Activated naive CD4-positive, alpha-beta T cell treated with anti-CD3 and anti-CD28 coated beads, Interleukin-2, amount 10 ng/mL, durations not matched to agents 7 days and 5 days (primary cell): Measurements from ENCODE around the gene RNF32.

Source experiments
- CTCF ChIA-PET: fragments of 350-600 bp; sonication (Branson Sonifier 250); formaldehyde crosslinking; loops from one replicate; lab custom pipeline; 2021; ENCODE audit warnings: antibody characterized with exemption; lab: Charles Lee
- DNase-seq: peaks from one replicate; pipeline ENCODE4 v3.0.0-alpha.2; 2020
- H3K27ac Mint-ChIP-seq: one replicate; pipeline ENCODE4 v1.8.0; 2021; ENCODE audit warnings: mild to moderate bottlenecking, moderate library complexity, mixed read lengths
- H3K27me3 Mint-ChIP-seq: one replicate; pipeline ENCODE4 v1.8.0; 2021; ENCODE audit warnings: mild to moderate bottlenecking, mixed read lengths
- H3K36me3 Mint-ChIP-seq: one replicate; pipeline ENCODE4 v1.8.0; 2021; ENCODE audit warnings: mixed read lengths
- H3K4me1 Mint-ChIP-seq: one replicate; pipeline ENCODE4 v1.8.0; 2021; ENCODE audit warnings: mixed read lengths
- H3K4me3 Mint-ChIP-seq: one replicate; pipeline ENCODE4 v1.8.0; 2021; ENCODE audit warnings: mild to moderate bottlenecking, moderate library complexity, mixed read lengths
- H3K9me3 Mint-ChIP-seq: one replicate; pipeline ENCODE4 v1.8.0; 2021; ENCODE audit warnings: mixed read lengths

RNF32 gene

DNA sequence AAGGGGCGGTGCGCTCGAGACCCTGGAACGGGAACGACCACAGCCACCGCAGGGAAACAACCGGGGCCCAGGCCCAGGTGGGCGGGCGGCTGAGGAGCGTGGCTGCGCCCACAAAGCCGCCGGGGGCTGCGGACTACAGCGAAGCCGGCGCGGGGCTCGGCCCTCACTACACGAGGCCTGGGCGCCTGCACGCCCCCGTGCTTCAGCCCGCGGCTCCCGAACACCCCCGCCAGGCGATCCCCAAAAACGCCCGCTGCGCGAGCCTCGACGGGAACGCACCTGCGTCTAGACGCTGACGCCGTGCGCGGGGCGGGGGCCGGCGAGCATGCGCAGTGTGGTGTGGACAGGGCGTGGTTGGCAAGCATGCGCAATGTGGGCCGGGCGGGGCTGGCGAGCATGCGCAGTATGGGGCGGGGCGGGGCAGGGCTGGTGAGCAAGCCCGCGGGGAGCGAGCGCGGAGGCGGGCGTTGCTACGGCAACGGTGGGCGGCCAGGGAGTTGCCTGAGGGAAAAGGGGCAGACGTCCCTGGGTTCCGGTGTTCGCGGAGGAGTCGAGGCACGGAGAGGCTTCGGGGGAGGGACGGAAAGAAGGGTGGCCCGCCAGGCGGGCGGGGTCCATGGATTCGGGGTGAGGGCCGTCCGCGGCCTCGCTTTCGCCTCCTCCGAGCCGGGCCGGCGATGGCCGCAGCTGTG lies at the start of gene RNF32:
Gene RNF32, plus strand, starts transcription at position 518 of the 692 bp plus-strand sequence. CDS start 3,104 bp downstream, outside the sequence.
- CTCF ChIA-PET: no interaction called here
- H3K36me3 Mint-ChIP-seq: peaks cover 4% of the 10 kb centered on the region
- H3K4me1 Mint-ChIP-seq: peaks cover 20% of the 10 kb centered on the region
- H3K27me3 Mint-ChIP-seq: peaks cover 20% of the 10 kb centered on the region
- peak within 1 kb of the TSS; percentile 85 for H3K4me3 Mint-ChIP-seq
- H3K27ac Mint-ChIP-seq: peak within 1 kb of the TSS; percentile 93
- peak; percentile 98 for DNase-seq
- H3K9me3 Mint-ChIP-seq: peaks cover 7% of the 10 kb centered on the region

DNA sequence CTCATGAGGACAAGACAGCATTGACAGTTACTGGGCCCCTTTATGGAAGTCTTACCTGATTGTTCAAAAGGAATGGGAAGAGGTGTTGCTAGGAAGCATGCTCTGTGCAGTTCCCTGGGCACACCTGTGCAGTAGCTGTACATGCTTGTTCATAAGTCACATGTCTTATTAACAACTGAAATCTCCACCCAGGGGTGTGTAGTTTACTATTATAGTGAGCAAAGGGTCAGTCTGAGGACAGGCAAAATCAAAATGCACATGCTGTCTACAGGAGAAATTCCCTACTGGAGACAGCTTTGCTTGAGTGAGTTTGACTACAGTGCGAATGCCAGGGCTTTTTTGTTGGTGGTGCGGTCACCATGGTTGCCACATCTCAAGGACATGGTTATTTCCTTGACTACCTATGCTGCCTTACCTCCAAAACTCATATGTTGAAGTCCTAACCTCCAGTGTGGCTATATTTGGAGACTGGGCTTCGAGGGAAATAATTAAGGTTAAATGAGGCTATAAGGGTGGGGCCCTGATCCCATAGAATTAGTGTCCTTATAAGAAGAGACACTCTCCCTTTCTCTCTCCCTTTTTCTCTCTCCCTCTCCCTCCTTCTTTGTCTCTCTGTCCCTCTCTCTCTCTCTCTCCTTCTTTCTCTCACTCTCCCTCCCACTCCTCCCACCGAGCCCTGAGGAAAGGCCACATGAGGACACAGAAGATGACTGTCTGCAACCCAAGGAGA lies 48.3 kb upstream of the RNF32 start:
- H3K27me3 Mint-ChIP-seq: peaks cover 5% of the 10 kb centered on the region
- H3K27ac Mint-ChIP-seq: no peak overlapping the region
- no peaks in the 10 kb centered on the region for H3K4me1 Mint-ChIP-seq
- no peak for DNase-seq
- CTCF ChIA-PET: no interaction called here
- H3K4me3 Mint-ChIP-seq: no peak overlapping the region
- no peaks in the 10 kb centered on the region for H3K36me3 Mint-ChIP-seq
- no peaks in the 10 kb centered on the region for H3K9me3 Mint-ChIP-seq

GRCh38 chr7:156594283-156595080 lies 46.1 kb upstream of the RNF32 start:
- H3K27me3 Mint-ChIP-seq: peaks cover 5% of the 10 kb centered on the region
- DNase-seq: no peak
- H3K36me3 Mint-ChIP-seq: no peaks in the 10 kb centered on the region
- H3K27ac Mint-ChIP-seq: no peak overlapping the region
- H3K4me1 Mint-ChIP-seq: no peaks in the 10 kb centered on the region
- CTCF ChIA-PET: no interaction called here
- no peaks in the 10 kb centered on the region for H3K9me3 Mint-ChIP-seq
- H3K4me3 Mint-ChIP-seq: no peak overlapping the region

DNA sequence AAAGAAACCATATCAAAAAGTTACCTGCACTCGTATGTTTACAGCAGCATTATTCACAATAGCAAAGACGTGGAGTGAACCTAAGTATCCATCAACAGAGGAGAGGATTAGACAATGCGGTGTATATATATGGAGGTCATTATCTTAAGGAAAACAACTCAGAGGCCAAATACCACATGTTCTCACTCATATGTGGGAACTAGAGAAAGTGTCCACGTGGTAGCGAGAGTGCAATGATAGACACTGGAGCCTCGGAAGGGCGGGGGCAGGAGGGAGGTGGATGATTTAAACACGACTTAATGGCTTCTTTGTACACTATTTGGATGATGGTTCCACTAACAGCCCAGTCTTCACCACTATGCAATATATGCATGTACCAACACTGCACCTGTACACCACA lies 40.1 kb upstream of the RNF32 start:
- Mint-ChIP-seq H3K4me1 (no peaks in the 10 kb centered on the region), H3K36me3 (no peaks in the 10 kb centered on the region), H3K4me3 (no peak overlapping the region), H3K27ac (no peak overlapping the region), H3K9me3 (no peaks in the 10 kb centered on the region), H3K27me3 (peaks cover 25% of the 10 kb centered on the region)
- CTCF ChIA-PET: no interaction called here
- DNase-seq: no peak

- H3K4me3 Mint-ChIP-seq: no peak overlapping the region
- CTCF ChIA-PET: no interaction called here
- H3K36me3 Mint-ChIP-seq: no peaks in the 10 kb centered on the region
- no peaks in the 10 kb centered on the region for H3K4me1 Mint-ChIP-seq
- peaks cover 36% of the 10 kb centered on the region for H3K27me3 Mint-ChIP-seq
- H3K9me3 Mint-ChIP-seq: no peaks in the 10 kb centered on the region
- no peak for DNase-seq
- H3K27ac Mint-ChIP-seq: no peak overlapping the region
Measured at GRCh38 chr7:156602283-156602682, 38.3 kb upstream of the RNF32 start.

DNA sequence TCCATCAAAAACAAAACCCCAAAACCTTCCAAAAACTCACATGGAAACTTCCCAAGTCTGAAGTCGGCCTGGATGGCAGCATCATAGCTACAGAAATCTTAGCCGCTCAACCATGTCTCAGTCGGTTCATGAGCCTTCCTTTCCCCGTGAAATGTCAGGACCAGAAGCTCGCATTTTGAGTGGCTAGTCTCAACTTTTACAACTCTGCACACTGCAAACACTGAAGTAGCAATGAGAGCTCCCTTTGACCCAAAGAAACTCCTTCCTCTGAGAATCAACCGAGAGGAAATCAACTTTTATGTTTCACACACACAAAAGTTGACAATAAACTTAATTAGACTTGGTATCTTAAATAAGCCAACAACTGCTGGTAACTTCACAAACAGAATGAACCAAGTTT lies 37.6 kb upstream of the RNF32 start:
- CTCF ChIA-PET: no interaction called here
- Mint-ChIP-seq H3K27ac (no peak overlapping the region), H3K9me3 (no peaks in the 10 kb centered on the region)

GRCh38 chr7:156603629-156604028 lies 36.9 kb upstream of the RNF32 start:
- H3K4me3 Mint-ChIP-seq: no peak overlapping the region
- peaks cover 4% of the 10 kb centered on the region for H3K4me1 Mint-ChIP-seq
- no peaks in the 10 kb centered on the region for H3K9me3 Mint-ChIP-seq
- no peak overlapping the region for H3K27ac Mint-ChIP-seq
- CTCF ChIA-PET: no interaction called here
- peaks cover 49% of the 10 kb centered on the region for H3K27me3 Mint-ChIP-seq
- no peak for DNase-seq
- no peaks in the 10 kb centered on the region for H3K36me3 Mint-ChIP-seq

More for the DNA sequence above, 37.6 kb upstream of the RNF32 start:
- Mint-ChIP-seq H3K4me1 (no peaks in the 10 kb centered on the region), H3K4me3 (no peak overlapping the region), H3K27me3 (peaks cover 43% of the 10 kb centered on the region), H3K36me3 (no peaks in the 10 kb centered on the region)
- DNase-seq: no peak

GRCh38 chr7:156604311-156604710 lies 36.3 kb upstream of the RNF32 start:
- H3K27ac Mint-ChIP-seq: no peak overlapping the region
- H3K4me1 Mint-ChIP-seq: peaks cover 5% of the 10 kb centered on the region
- no peak for DNase-seq
- H3K36me3 Mint-ChIP-seq: no peaks in the 10 kb centered on the region
- H3K27me3 Mint-ChIP-seq: peaks cover 56% of the 10 kb centered on the region
- no peak overlapping the region for H3K4me3 Mint-ChIP-seq
- H3K9me3 Mint-ChIP-seq: no peaks in the 10 kb centered on the region
- CTCF ChIA-PET: no interaction called here

DNA sequence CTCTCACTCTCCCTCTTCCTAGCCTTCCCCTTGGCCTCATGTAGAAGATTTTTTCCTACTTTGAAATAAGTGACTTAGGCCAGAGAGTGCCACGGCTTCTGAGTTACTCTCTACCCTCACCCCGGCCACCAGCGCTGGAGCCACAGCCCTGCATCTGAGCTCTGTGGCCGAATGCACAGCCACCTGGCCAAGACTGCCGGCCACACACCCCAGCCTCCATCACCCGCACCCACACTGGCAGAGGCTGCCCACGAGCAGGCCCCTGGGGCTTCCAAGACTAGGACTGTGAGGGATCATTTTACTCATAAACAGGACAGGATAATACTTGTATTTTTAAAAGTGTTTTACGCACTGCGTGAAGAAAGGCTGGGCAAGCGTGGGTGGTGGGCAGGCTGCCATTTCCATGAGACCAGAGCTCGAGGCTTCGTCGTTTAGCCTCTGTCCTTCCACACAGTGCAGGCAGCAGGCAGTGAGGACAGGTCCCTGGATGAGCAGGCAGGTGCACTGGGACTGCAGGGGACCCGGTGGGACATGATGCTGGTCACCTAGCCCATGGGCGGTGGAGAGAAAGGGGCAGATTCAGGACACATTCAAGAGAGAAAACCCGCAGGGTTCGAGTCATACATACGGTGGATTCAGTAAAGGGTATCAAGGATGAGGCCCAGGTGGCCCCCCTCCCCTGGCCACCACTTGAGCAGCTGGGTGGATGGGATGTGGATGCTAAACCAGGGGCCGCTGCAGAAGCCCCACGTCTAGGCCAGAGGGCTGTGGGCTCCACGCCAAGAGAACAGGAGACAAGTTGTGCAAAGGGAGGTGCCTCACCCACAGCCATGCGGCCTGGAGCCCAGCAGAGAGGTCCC lies 35.5 kb upstream of the RNF32 start:
- H3K27me3 Mint-ChIP-seq: peaks cover 64% of the 10 kb centered on the region
- peaks cover 5% of the 10 kb centered on the region for H3K4me1 Mint-ChIP-seq
- H3K9me3 Mint-ChIP-seq: no peaks in the 10 kb centered on the region
- H3K4me3 Mint-ChIP-seq: no peak overlapping the region
- CTCF ChIA-PET: interaction anchor here (0.9 kb wide), 1 partner anchor 8 kb away, joined by 3 read pairs; no protein-coding TSS in a partner anchor
- no peak for DNase-seq
- peak overlapping the region; percentile 26 for H3K27ac Mint-ChIP-seq
- H3K36me3 Mint-ChIP-seq: no peaks in the 10 kb centered on the region

GRCh38 chr7:156606135-156606534 lies 34.4 kb upstream of the RNF32 start:
- no peaks in the 10 kb centered on the region for H3K36me3 Mint-ChIP-seq
- H3K27me3 Mint-ChIP-seq: peaks cover 74% of the 10 kb centered on the region

GRCh38 chr7:156606691-156607331 lies 33.8 kb upstream of the RNF32 start:
- Mint-ChIP-seq H3K27ac (no peak overlapping the region), H3K27me3 (peaks cover 81% of the 10 kb centered on the region), H3K36me3 (no peaks in the 10 kb centered on the region), H3K9me3 (no peaks in the 10 kb centered on the region), H3K4me3 (no peak overlapping the region), H3K4me1 (peaks cover 5% of the 10 kb centered on the region)
- CTCF ChIA-PET: no interaction called here
- DNase-seq: no peak

More at GRCh38 chr7:156606135-156606534, 34.4 kb upstream of the RNF32 start:
- Mint-ChIP-seq H3K4me1 (peaks cover 5% of the 10 kb centered on the region), H3K9me3 (no peaks in the 10 kb centered on the region), H3K4me3 (no peak overlapping the region), H3K27ac (no peak overlapping the region)
- no peak for DNase-seq
- CTCF ChIA-PET: interaction anchor here (0.9 kb wide), 1 partner anchor 9 kb away, joined by 3 read pairs; no protein-coding TSS in a partner anchor

GRCh38 chr7:156607332-156608172 lies 33.0 kb upstream of the RNF32 start:
- H3K9me3 Mint-ChIP-seq: no peaks in the 10 kb centered on the region
- no peaks in the 10 kb centered on the region for H3K36me3 Mint-ChIP-seq
- DNase-seq: no peak
- peaks cover 84% of the 10 kb centered on the region for H3K27me3 Mint-ChIP-seq
- CTCF ChIA-PET: no interaction called here
- no peak overlapping the region for H3K27ac Mint-ChIP-seq
- no peak overlapping the region for H3K4me3 Mint-ChIP-seq
- peaks cover 12% of the 10 kb centered on the region for H3K4me1 Mint-ChIP-seq

GRCh38 chr7:156608173-156608478 lies 32.4 kb upstream of the RNF32 start:
- H3K4me3 Mint-ChIP-seq: no peak overlapping the region
- CTCF ChIA-PET: no interaction called here
- peaks cover under 1% of the 10 kb centered on the region for H3K36me3 Mint-ChIP-seq
- H3K27me3 Mint-ChIP-seq: peaks cover 85% of the 10 kb centered on the region
- no peaks in the 10 kb centered on the region for H3K9me3 Mint-ChIP-seq
- peaks cover 18% of the 10 kb centered on the region for H3K4me1 Mint-ChIP-seq
- DNase-seq: no peak
- H3K27ac Mint-ChIP-seq: no peak overlapping the region
